ENCODE measurements around the gene JAKMIP2.

Gene JAKMIP2

GRCh38 chr5:147821766-147822165 is 39.2 kb upstream of the JAKMIP2 start:
- no peak overlapping the region for H3K4me3 ChIP-seq (ENCODE audit: low read depth, low read length)
- no peak for TF ChIP-seq CTCF (IDR thresholded peaks at IDR 0.05; ENCODE audit: insufficient read depth, low read depth, low read length, missing control alignments)
- no peak for DNase-seq (ENCODE audit: low read depth)

GRCh38 chr5:147819261-147819770 is 36.8 kb upstream of the JAKMIP2 start:
- no peak for TF ChIP-seq CTCF (IDR thresholded peaks at IDR 0.05; ENCODE audit: insufficient read depth, low read depth, low read length, missing control alignments)
- no peak overlapping the region for H3K4me3 ChIP-seq (ENCODE audit: low read depth, low read length)
- DNase-seq (ENCODE audit: low read depth): no peak

- TF ChIP-seq CTCF (IDR thresholded peaks at IDR 0.05; ENCODE audit: insufficient read depth, low read depth, low read length, missing control alignments): no peak
- no peak for DNase-seq (ENCODE audit: low read depth)
- H3K4me3 ChIP-seq (ENCODE audit: low read depth, low read length): no peak overlapping the region
Observed at GRCh38 chr5:147818290-147818689, 35.8 kb upstream of the JAKMIP2 start.

- no peak overlapping the region for H3K4me3 ChIP-seq (ENCODE audit: low read depth, low read length)
- TF ChIP-seq CTCF (IDR thresholded peaks at IDR 0.05; ENCODE audit: insufficient read depth, low read depth, low read length, missing control alignments): no peak
- DNase-seq (ENCODE audit: low read depth): no peak
Observed at GRCh38 chr5:147813696-147814095, 31.2 kb upstream of the JAKMIP2 start.

GRCh38 chr5:147809830-147810666 is 27.5 kb upstream of the JAKMIP2 start:
- TF ChIP-seq CTCF (IDR thresholded peaks at IDR 0.05; ENCODE audit: insufficient read depth, low read depth, low read length, missing control alignments): no peak
- no peak for DNase-seq (ENCODE audit: low read depth)
- H3K4me3 ChIP-seq (ENCODE audit: low read depth, low read length): no peak overlapping the region

GRCh38 chr5:147805030-147805454 is 22.5 kb upstream of the JAKMIP2 start:
- no peak overlapping the region for H3K4me3 ChIP-seq (ENCODE audit: low read depth, low read length)
- peak; percentile 41 for DNase-seq (ENCODE audit: low read depth)
- TF ChIP-seq CTCF (IDR thresholded peaks at IDR 0.05; ENCODE audit: insufficient read depth, low read depth, low read length, missing control alignments): no peak
